ENCODE results near the gene HIGD1C.
A peak's percentile ranks its signal among the peaks of the same experiment; 100 is the strongest.

DNA sequence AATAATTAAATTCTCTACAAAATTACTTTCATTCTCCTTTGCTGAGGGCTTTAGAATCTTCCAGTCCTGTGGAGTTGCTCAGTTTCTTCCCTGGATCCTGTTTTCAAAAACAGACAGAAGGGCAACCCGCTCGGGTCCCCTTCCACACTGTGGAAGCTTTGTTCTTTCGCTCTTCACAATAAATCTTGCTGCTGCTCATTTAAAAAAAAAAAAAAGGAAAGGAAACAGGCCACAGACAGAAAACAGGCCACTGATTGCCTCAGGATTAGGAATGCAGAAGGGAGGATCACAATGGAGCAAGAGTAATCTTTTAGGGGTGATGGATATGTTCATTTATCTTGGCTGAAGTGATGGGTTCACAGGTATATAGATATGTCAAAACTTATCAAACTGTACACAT, 29.5 kb upstream of the HIGD1C start:
- TF ChIP-seq, protein P1, sequence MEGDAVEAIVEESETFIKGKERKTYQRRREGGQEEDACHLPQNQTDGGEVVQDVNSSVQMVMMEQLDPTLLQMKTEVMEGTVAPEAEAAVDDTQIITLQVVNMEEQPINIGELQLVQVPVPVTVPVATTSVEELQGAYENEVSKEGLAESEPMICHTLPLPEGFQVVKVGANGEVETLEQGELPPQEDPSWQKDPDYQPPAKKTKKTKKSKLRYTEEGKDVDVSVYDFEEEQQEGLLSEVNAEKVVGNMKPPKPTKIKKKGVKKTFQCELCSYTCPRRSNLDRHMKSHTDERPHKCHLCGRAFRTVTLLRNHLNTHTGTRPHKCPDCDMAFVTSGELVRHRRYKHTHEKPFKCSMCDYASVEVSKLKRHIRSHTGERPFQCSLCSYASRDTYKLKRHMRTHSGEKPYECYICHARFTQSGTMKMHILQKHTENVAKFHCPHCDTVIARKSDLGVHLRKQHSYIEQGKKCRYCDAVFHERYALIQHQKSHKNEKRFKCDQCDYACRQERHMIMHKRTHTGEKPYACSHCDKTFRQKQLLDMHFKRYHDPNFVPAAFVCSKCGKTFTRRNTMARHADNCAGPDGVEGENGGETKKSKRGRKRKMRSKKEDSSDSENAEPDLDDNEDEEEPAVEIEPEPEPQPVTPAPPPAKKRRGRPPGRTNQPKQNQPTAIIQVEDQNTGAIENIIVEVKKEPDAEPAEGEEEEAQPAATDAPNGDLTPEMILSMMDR (IDR thresholded peaks at IDR 0.05) = no peak
- TF ChIP-seq POLR2A (IDR thresholded peaks at IDR 0.05) (no peak), EP300 (IDR thresholded peaks at IDR 0.05) (peak in 1 of 2 donors; percentile 82)
